A673 (cell line): ENCODE results near the gene MMP2.

Experiments
- CTCF ChIP-seq: fragments of 300-800, 200-600 bp; sonication (generic); conservative IDR thresholded peaks from 2 replicates; pipeline ENCODE4 v1.5.1; 2017; ENCODE audit warnings: low read depth, mild to moderate bottlenecking, antibody characterized with exemption, low read length, moderate library complexity, mixed read lengths
- EZH2 ChIP-seq: fragments of 200-600 bp; sonication (generic); IDR thresholded peaks from 2 replicates; pipeline ENCODE4 v1.6.1; 2017; ENCODE audit warnings: borderline replicate concordance, low read depth, mild to moderate bottlenecking, mixed read lengths, antibody characterized with exemption, low read length; ENCODE audit not compliant: poor library complexity, severe bottlenecking

- TF ChIP-seq CTCF (no peak), EZH2 (no peak)
These were observed 47.4 kb downstream of the MMP2 start for GRCh38 chr16:55526441-55526840.
